GM19193 (cell line): ENCODE results near the gene CACNA1E.

Source experiments
- POLR2A ChIP-seq: IDR thresholded peaks from 4 replicates; pipeline ENCODE4 v1.6.1; 2011; ENCODE audit not compliant: insufficient read depth, insufficient read length; ENCODE audit errors: extremely low read depth

The CACNA1E gene

DNA sequence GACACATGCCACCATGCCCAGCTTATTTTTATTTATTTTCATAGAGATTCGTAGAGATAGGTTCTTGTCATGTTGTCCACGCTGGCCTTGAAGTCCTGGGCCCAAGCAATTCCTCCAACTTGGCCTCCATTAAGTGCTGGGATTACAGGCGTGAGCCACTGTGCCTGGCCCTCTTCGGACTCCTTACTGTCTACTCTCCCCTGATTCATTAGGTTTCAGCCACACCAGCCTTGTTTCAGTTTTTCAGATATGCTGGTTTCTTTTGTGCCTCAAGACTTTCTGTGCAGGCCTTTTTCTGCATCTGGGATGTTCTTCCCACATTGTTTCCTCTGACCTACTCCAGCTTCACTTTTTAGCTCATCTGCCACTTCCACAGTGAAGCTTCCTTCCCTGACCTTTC lies 85.4 kb downstream of the CACNA1E start:
- no peak for TF ChIP-seq POLR2A

DNA sequence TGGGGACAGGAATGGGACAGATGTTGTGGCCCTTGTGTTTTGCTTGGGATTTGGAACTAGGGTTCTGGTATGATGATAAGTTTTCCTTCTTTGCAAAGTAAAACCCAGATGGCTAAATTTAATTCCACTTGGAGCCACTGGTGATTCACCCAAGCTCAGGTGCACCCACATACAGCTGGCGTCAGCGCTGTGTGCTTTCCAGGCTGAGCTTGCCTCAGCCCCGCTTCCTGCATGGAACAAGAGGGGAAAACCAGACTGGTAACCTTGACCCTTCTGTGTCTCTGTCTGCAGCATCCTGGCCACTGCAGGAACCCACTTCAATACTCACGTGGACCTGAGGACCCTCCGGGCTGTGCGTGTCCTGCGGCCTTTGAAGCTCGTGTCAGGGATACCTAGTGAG lies 94.2 kb downstream of the CACNA1E start:
- TF ChIP-seq POLR2A = no peak

DNA sequence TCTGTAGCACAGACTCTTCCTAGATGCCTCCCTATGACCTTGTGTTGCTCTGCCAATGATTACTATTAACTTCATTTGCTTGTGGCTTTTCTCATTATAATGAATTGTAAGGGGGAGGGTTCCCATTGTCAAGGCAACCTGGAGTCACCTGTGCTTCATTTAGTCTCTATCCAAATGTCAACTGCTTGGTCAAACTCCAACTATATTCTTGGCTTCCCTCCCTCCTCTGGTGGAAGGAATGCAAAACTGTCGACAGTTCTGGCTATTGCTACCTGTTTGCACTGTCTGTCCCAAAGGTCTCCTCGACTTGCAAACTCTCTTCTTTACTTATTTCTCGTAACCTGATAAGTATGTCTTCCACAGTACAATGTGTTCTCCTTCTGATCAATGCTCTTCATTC lies 100.3 kb downstream of the CACNA1E start:
- TF ChIP-seq POLR2A = no peak

DNA sequence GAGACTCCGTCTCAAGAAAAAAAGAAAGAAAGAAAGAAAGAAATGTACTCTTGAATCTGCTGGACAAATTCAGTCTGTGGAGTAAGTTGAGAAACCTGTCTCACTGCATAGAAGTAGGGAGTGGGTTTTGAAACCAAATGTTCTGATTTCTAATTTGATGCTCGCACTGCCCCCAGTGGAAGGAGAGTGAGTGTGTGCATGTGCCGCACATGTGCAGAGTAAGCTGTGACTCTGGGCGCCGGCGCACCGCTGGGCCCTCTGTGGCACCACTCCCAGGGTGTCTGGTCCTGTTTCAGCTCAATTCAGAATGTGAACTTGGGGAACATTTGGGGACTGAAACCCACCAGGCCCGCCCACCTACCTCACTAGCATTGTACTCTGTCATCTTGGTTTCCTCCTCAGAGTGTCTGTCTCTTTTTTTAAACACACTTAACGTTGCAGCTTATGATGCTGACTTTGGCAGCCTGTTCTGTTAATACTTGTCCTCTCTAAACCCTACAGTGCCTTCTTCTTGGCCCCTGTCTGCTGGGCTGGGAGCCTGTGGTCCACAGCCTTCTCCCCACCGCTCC lies 104.6 kb downstream of the CACNA1E start:
- TF ChIP-seq POLR2A = no peak

DNA sequence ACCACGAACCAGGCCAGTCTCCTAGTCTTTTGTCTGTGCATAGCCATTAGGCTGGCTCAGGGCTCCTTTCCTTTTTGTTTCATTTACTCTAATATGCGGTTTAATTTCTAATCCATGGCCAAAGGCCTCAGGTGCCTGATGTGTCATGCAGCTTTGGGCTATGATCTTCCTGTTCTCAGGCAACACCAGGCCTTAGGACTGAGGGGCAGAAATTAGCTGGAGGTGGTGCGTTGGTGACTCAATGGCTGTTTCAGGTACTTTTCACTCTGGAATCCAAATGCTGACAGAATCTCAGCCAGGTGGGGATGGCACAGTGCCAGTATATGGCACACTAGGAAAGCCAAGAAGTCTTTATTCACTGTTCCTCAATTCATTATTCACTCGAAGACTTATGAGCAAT lies 105.3 kb downstream of the CACNA1E start:
- TF ChIP-seq POLR2A = no peak

DNA sequence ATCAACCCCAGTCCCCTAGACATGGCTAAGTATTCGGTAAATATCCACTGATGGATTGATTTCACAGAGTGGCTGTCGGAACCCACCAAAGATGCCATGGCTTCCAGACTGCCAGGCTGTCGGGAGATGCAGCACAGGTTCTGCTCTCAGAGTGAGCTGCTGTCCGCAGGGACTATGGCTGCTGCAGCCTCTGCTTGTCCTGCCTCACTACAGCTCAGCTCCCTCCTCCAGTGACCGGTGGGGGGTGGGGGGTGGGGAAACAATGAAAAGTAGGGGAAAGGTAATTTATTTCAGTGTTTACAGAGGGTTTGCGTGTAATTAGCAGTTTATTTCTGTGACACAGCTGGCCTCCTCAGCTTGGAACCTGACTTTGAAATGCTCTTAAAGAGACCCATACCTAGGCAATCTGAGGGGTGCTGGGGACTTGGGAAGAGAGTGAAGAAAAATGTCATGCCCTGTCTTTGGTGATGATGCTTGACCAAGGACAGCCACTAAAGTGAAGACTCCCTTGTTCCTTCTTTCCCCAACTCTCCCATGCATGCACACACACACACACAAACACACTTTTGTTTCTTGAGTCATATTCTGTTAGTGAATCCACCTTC lies 109.0 kb downstream of the CACNA1E start:
- no peak for TF ChIP-seq POLR2A

DNA sequence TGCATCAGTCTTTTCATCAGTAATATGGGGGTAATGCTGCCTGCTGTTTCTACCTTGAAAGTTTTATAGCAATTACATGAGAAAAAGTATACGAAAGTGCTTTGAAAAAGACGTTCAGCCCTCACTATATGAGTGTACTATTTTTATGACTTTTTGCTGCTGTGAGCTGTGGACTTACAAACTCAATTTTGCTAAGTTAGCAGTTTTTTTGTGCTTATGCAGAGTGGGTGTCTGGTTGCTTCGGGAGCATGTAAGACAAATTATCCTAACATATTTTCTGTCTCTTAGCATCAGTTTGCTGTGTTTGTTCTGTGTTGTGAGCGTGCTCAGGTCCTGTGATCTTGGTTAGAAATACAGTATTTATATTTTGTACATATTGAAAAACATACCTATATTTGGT lies 109.7 kb downstream of the CACNA1E start:
- TF ChIP-seq POLR2A = no peak

DNA sequence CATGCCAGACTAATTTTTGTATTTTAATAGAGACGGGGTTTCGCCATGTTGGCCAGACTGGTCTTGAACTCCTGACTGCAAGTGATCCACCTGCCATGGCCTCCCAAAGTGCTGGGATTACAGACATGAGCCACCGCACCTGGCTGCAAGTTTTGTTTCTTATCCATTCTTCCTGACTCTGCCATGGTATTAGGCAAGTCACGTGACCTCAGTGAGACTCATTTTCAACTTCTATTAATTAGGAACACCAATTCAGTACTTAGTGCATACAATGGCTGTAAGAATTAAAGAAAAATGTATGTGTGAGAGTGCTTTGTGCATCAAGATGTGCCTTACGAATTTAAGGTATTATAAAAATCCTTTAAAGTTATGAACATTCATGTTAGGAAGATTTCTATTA lies 111.2 kb downstream of the CACNA1E start:
- no peak for TF ChIP-seq POLR2A

DNA sequence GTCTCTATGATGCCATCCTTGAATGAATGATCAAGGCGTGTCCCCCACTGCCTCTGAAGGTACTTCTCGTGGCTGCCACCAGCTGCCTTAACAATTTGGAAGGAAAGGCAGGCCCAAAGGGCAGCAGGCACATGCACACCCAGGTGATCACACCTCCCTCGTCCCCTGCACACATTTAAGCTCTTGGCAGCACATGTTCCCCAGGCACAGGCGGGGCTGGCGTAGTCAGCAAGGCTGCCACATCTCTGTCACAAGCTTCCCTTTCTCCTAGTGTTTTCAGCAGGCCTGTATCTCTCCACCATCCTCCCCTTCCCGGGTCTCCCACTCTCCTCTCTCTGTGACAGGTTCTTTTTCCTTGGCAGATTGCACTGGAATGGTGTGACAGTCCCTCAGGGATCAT lies 111.9 kb downstream of the CACNA1E start:
- no peak for TF ChIP-seq POLR2A

DNA sequence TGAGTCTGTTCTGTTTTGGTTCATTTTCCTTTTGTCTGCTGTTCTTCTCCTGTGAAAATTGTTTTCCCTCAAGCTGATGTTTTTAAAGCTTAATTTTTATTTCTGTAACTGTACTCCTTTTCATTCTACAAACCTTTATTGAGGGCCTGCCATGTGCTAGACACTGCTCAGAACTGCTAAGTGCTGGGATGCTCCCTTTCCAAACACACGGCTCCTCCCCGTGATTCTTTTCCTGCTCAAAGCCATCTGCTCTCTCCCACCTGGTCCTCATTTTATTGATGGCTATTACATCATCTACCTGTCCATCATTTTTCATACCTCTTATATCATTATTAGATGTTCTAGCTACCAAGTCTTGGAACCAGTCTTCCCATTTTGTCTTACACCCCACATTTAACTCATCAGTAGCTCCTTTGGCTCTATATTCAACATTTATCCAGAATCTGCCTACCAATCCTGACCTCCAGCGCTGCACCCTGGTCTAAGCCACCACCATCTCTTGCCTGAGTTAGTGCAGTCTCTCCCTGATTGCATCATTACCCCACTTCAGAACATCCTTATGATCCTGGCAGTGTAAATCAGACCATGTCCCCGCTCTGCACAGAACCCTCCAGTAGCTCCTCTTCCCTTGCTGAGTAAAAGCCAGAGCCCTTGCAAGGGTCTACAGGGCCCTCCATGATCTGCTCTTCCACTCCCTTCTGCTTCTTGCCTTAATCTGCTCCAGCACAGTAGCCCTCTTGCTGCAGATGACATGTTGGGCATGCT lies 118.1 kb downstream of the CACNA1E start:
- no peak for TF ChIP-seq POLR2A

DNA sequence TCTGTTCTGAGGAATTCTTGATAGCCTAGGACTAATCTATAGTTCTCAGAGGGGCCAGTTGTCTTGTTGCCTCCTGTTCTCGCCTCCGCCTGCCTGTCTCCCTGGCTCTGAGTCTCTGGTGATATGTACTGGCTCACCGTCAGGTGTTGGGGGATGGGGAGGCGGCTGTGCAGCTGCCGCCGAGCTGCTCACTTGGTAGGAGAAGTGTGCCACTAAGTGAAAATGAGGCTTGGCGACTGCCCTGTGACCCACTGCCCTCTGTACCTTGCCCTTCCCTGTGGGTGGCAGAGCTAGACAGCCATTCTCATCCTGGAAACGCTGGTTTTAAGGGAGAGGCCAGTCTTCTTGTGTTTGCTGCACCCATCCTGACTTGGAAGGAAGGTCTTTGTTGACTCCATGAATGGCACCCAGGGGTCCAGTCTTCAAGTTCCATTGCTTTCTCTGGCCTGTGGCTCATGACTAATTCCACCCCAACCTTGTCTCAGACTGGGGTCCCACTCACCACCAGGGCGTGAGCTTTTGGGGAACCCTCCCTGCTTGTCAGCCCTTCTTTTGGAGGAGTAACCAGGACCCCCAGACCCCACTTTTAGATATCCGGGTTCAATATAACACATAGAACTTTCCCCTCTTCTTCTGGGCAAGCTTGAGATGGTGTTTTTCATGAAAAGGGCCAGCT lies 120.6 kb downstream of the CACNA1E start:
- TF ChIP-seq POLR2A = no peak

DNA sequence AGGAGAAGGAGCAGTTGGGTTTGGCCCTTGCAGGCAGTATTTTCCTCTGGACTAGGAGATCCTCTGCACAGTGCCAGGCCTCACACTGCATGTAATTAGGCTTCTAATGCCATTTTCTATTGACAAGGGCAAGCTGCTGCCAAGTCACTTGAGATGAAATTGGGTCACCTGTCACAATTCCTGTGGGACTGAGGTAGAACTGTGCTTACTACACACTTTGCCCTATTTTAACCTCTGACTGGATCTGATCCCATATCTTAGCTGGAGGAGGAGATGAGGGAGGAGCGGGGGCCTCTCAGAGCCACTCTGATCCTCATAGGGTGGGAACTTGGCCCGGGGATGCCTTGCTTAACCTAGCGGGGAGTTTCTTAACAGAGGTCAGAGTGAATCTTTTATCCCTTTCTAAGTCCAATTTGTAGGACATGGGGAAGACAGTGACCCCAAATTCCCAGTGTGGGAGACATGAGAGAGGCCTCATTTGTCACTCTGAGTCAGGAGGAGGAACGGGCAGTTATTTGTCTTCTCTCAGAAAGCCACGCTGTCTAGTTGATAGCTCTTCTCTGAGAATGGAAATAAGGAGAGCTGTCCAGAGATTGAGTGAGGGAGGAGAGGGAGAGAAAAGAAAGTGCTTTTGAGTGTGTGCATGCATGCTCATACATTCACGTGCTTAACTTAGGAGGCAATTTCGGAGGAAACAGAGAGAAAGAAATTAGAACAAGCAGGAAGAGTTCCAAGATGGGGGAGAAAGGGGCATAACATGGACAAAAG lies 121.3 kb downstream of the CACNA1E start:
- no peak for TF ChIP-seq POLR2A

DNA sequence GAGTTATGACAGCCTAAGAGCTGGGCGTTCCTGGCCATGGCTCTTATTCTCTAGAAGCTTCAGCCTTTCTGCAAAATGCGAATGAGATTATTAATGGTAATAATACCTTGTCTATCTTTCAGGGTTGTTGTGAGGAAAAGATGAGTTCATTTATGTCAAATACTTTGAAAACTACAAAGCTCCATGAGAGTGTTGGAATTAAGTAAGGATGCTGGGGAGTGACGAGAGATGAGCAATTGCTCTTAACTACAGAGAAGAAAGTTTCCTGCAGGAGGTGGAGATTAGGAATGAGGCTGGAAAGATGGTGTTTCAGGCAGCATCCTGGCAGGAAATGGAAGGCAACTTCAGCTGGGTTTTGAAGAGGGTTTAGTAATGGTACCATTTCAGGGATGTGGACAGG lies 124.2 kb downstream of the CACNA1E start:
- TF ChIP-seq POLR2A = no peak

DNA sequence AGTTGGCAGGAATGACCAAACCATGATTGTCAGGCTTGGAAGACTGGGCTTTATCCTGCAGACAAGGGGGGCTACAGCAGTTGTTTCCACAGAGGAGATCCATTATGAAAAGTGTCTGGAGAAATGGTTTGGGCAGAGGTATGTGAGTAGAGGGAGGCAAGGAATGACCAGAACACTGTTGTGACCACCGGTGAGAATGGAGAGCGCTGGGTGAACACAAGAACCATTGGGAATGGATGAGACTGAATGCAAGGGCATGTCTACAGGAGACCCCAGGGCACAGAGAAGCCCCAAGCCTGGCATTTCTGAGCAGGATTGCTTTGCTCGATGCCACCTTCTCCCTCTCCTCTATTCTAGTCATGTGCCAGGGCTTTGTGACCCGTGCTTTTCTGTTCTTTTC lies 125.1 kb downstream of the CACNA1E start:
- no peak for TF ChIP-seq POLR2A

DNA sequence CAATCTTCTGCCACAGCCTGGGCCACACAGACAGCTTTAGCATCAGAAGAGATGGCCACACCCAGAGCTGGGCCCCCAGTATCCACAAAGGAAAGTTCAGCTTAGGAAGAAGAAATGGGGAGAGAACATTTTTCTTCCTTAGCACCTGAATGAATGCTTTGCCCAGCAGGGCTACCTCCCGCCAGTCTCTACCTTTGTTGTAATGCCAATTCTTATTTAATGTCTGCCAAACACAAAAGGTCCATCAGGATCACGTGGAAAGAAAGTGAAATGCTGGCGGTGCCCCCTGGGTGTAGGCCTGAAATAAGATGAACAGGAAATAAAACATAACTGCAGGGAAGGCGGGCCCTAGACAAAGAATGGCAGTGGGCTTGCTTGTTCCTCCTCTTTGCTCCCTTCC lies 125.6 kb downstream of the CACNA1E start:
- TF ChIP-seq POLR2A = no peak

DNA sequence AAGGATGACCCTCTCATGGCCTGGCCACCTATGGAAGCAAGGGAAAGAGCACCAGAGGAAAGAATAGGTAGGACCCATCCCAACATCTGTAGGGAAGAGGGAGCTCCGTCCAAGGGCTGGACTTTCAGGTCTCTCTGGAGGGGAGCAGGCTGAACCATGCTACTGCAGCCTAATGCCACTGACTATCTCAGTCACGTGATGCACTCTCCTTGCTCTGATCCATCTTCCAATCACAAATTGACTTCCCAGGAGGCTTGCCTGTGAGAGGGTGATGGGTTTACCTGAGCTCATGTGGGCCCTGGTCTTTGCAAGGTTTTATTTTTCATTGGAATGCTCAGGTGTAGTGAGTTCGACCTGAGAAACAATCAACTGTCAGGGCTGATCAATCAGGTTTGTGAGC lies 128.8 kb downstream of the CACNA1E start:
- TF ChIP-seq POLR2A = no peak

DNA sequence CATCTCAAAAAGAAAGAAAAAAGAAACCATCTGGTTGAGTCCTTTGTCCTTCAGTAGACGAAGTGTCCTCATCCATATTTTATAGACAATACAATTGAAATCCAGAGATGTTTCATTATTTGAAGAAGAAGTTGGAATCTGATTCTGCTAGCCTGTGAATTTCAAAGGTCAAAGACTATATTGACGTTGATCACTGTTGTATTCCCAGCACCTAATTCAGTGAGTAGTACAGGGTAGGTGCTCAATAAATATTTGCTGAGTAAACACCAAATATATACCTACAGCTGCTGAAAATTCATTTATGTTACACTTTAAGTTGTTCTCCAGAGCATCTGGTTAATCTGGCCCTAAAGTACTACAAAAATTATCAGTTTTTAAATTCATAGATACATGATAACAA lies 135.2 kb downstream of the CACNA1E start:
- TF ChIP-seq POLR2A = no peak
